ENCODE data around the gene HCN1. TPM values are rescaled to one million over a fixed set of nuclear protein-coding genes. Genes with fewer than 3 reads are reported as not detected.

The HCN1 gene
- total RNA-seq, 2 donors from 2014 or later, result not detected

DNA sequence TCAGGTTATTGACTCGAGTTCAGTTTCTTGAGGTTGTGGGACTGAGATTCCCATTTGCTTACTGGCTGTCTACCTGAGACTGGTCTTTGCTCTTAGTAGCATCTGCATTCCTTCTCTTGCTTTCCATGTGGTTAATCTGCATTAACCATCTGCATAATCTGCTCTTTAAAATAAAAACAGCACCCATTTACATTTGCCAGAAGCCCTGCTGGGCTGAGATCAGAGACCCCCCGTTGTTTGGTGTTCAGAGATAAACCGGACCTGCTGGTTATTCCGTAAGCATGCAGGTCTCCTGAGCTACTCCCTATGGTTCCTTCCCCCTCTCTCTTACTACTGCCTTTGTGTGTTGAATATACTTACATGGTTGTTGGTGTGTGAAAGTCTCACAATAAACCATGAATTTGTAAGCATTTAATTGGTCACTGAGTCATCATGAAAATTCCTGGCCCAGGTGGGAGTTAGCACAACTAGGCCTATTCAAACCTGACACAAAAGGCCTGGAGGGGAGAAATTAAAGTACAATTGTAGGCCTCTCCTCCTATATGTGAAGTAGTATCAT lies 490.7 kb downstream of the HCN1 start:
- Mint-ChIP-seq H3K4me1 (ENCODE audit: low read depth) (no peaks in the 10 kb centered on the region), H3K9me3 (peaks cover 4 to 6% of the 10 kb centered on the region in 2 donors), H3K4me3 (no peak overlapping the region), H3K27ac (no peak overlapping the region), H3K27me3 (ENCODE audit: low read depth) (no peaks in the 10 kb centered on the region), H3K36me3 (ENCODE audit: insufficient read depth in 2 of 2) (peaks cover 0 to 1% of the 10 kb centered on the region in 2 donors)
- no peak for ATAC-seq (replicated peaks in 1 of 2)
- DNase-seq, result no peak
